ENCODE measurements around the gene CBLL1.

Gene CBLL1

DNA sequence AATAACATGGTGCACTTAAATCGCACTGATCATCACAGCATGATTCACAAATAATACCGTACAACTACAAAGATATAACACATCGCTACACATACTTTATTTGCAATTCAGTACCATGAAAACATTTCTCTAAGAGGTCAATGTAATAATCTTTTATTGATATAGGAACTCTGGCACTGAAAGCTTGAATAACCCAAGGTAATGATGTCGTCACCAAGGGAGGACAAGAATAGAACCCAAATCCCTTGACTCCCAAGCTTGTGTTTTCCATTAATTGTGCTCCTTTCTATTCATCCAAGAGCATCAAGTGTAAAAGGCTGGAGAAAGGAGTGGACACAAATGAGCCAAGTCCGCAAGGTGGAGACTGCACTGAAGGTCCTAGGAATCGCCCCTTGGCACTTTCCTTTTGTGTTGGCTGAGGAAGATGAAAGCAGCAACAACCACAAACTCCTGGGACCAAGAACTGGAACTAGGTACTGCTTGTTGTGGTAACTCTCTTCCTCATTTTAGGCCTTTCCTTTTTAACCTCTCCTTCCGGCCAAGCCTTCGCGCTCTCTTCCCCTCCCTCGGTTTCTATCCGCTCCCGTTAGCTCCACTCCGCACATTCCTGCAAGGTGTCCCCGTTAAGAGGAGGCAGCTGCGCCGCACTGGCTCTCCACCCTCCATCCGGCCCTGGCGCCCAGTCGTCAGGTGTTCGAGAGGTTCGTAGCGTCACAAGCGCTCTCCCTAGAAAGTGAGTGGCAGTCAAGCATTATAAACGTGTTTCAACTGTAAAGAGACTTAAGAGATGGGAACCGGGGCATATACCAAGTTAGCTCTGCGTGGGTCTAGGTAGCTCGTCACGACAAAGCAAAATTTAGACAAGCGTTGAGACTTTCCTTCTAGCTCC is 1.0 kb upstream of the CBLL1 start:
- H3K4me3 ChIP-seq (ENCODE audit: low read length): peak overlapping the region; percentile 86
- no peak for DNase-seq (ENCODE audit: low read depth)
- TF ChIP-seq, protein P1, sequence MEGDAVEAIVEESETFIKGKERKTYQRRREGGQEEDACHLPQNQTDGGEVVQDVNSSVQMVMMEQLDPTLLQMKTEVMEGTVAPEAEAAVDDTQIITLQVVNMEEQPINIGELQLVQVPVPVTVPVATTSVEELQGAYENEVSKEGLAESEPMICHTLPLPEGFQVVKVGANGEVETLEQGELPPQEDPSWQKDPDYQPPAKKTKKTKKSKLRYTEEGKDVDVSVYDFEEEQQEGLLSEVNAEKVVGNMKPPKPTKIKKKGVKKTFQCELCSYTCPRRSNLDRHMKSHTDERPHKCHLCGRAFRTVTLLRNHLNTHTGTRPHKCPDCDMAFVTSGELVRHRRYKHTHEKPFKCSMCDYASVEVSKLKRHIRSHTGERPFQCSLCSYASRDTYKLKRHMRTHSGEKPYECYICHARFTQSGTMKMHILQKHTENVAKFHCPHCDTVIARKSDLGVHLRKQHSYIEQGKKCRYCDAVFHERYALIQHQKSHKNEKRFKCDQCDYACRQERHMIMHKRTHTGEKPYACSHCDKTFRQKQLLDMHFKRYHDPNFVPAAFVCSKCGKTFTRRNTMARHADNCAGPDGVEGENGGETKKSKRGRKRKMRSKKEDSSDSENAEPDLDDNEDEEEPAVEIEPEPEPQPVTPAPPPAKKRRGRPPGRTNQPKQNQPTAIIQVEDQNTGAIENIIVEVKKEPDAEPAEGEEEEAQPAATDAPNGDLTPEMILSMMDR (conservative IDR thresholded peaks at IDR 0.05; ENCODE audit: low read length): no peak

DNA sequence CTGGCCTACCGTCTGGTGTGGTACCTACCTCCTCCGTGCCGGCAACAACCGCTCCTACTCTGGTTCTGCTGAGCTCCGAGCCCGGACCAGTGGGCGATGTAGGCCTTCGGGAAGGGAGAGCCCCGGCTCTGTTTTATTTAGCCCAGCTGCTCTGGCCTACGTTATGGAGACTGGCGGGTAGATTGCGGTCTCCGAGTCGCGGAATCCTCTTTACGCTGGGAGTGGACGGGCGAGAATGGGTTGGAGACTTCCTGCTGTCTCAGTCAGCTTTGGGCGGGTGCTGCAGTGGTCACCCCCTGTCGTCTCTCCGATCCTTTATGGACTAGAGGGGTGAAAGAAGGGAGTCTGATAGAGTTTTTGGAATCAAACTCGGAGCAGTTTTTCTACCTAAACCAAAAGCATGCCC is 406 bp downstream of the CBLL1 start:
- H3K4me3 ChIP-seq (ENCODE audit: low read length): peak overlapping the region; percentile 86
- DNase-seq (ENCODE audit: low read depth): no peak
- TF ChIP-seq, protein P1 (conservative IDR thresholded peaks at IDR 0.05; ENCODE audit: low read length): no peak

DNA sequence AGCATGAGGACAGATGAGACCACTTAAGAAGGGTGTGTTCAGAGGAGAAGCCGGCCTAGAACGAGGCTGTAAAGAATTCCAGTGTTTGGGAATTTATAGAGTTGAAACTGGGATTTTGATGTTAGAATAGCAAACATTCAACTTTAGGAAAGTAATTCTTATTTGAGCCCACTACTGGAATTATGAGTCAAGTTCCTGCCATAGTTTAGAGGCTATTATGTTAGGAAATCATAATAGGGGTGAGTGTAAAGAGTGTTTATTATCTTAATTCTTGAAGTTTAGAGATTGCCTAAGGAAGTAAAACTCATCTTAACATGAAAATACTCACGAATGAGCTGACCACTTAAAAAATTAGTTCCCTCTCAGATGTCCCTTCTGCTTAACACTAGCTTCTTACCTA is 2.1 kb downstream of the CBLL1 start:
- H3K4me3 ChIP-seq (ENCODE audit: low read length): peak overlapping the region; percentile 9; the same call in 1 of the 2 replicates
- TF ChIP-seq, protein P1 (conservative IDR thresholded peaks at IDR 0.05; ENCODE audit: low read length): no peak
- DNase-seq (ENCODE audit: low read depth): no peak

DNA sequence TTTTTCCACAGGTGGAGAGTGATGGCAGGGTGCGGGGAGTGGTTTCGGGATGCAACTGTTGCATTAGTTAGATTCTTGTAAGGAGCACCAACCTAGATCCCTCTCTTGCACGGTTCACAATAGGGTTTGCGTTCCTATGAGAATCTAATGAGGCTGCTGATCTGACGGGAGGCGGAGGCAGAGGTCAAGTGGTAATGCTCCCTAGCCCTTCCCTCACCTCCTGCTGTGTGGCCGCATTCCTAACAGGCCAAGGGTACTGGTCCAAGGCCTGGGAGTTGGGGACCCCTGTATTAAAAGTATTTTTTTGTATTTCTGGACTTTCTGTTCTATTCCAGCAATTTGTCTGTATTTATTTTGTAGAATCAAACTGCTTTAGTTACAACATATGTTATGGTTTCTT is 7.2 kb downstream of the CBLL1 start:
- TF ChIP-seq, protein P1 (conservative IDR thresholded peaks at IDR 0.05; ENCODE audit: low read length): no peak
- DNase-seq (ENCODE audit: low read depth): no peak
- H3K4me3 ChIP-seq (ENCODE audit: low read length): no peak overlapping the region

DNA sequence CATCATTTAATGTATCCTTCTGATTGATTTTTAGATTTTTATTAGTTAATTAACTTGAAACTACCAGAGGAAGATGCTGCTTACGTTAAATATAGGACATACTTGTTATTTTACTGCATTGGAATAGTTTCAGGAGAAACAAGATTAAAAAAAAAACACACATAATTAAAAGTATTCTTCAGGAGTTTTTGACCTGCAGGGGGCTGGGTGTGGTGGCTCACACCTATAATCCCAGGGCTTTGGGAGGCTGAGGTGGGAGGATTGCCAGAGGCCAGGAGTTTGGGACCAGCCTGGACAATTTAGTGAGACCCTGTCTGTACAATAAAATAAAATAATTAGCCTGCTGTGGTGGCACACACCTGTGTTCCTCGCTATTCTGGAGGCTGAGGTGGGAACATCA is 10.7 kb downstream of the CBLL1 start:
- H3K4me3 ChIP-seq (ENCODE audit: low read length): no peak overlapping the region
- TF ChIP-seq, protein P1 (conservative IDR thresholded peaks at IDR 0.05; ENCODE audit: low read length): no peak
- no peak for DNase-seq (ENCODE audit: low read depth)

DNA sequence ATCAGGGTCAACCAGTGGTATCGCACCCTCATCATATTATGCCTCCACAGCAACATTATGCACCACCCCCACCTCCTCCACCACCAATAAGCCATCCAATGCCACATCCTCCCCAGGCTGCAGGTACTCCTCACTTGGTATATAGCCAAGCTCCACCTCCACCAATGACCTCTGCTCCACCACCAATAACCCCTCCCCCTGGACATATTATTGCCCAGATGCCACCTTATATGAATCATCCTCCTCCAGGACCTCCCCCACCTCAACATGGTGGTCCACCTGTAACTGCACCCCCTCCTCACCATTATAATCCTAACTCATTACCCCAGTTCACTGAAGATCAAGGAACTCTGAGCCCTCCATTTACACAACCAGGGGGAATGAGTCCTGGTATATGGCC is 14.7 kb downstream of the CBLL1 start:
- no peak for DNase-seq (ENCODE audit: low read depth)
- TF ChIP-seq, protein P1 (conservative IDR thresholded peaks at IDR 0.05; ENCODE audit: low read length): no peak
- no peak overlapping the region for H3K4me3 ChIP-seq (ENCODE audit: low read length)

DNA sequence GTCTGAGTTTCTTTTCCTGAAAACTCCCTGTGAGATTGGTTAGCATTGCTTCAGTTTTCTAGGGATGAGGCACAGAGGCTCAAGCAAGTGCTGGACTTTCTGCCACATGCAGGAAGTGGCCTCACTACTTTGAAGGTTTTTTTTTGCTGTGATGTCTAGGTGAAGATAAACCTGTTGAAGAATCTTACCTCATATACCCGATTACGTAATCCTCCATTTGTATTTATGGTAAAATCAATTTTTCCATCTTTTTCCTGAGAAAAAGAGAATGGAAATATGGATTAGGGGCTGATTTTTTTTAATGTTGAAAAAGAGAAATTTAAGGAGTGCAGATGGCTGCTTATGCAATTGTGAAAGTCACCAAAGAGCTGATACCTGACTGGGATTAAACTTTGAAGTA is 23.4 kb downstream of the CBLL1 start:
- H3K4me3 ChIP-seq (ENCODE audit: low read length): no peak overlapping the region
- DNase-seq (ENCODE audit: low read depth): no peak
- TF ChIP-seq, protein P1 (conservative IDR thresholded peaks at IDR 0.05; ENCODE audit: low read length): no peak

Measured in AG10803 (cell line).